Measurements from ENCODE around the gene TIPRL. TPM values are rescaled to one million over a fixed set of nuclear protein-coding genes. Genes with fewer than 3 reads are reported as not detected.

Gene TIPRL
- total and polyA plus RNA-seq, 7 experiments from 2014 or later, result 17.2 to 44.9 (median 23.5) TPM

- peak; percentile 95 for ATAC-seq
- Histone ChIP-seq H3K9me3 (ENCODE audit: control insufficient read depth in 2 of 3, low read length in 3 of 3) (no peaks in the 10 kb centered on the region), H3K27me3 (ENCODE audit: control insufficient read depth in 2 of 2, insufficient read depth in 2 of 2, low read length in 2 of 2) (no peaks in the 10 kb centered on the region), H3K27ac (ENCODE audit: low read depth, low read length) (no peak overlapping the region), H3K36me3 (ENCODE audit: control insufficient read depth in 2 of 3, insufficient read depth in 3 of 3, low read length in 3 of 3) (peaks cover 3 to 80% (median 9%) of the 10 kb centered on the region in 3 experiments), H3K4me1 (ENCODE audit: control insufficient read depth in 2 of 2, insufficient read depth in 2 of 2, low read length in 2 of 2) (peaks cover 9 to 11% of the 10 kb centered on the region in 2 donors), H3K4me3 (ENCODE audit: low read length) (no peak overlapping the region)
- peak overlapping the region in 4 of 9 donors; percentile 1 to 68 (median 34) for H3K27ac Mint-ChIP-seq
- CTCF ChIA-PET, result interaction anchor here (0.8 to 1.1 kb wide), 3 partner anchors 9 to 153 kb away, joined by 3 read pairs; no protein-coding TSS in a partner anchor
- H3K27me3 Mint-ChIP-seq, result no peaks in the 10 kb centered on the region
- H3K36me3 Mint-ChIP-seq, result peaks cover 20 to 73% (median 46%) of the 10 kb centered on the region in 5 donors
- peak overlapping the region in 1 of 10 donors; percentile 26 for H3K4me3 Mint-ChIP-seq
- intact Hi-C loops (cut with micrococcal nuclease), result loop anchor here (1.0 to 5.0 kb wide), 9 partner anchors 9 to 1113 kb away; partner anchors contain the start of genes ATP1B1 (in 1 of the 2), POU2F1 (in 1 of the 2) and SFT2D2 (in 1 of the 2)
- POLR2A ChIA-PET, result interaction anchor here (0.5 kb wide), 1 partner anchor 1113 kb away, joined by 3 read pairs; no protein-coding TSS in a partner anchor
- H3K9me3 Mint-ChIP-seq, result no peaks in the 10 kb centered on the region
- DNase-seq, result peak in 7 of 9 donors; percentile 17 to 38 (median 27)
- H3K4me1 Mint-ChIP-seq, result peaks cover 33 to 71% (median 61%) of the 10 kb centered on the region in 7 donors
Measured at GRCh38 chr1:168234846-168235547, 56.2 kb downstream of the TIPRL start.

DNA sequence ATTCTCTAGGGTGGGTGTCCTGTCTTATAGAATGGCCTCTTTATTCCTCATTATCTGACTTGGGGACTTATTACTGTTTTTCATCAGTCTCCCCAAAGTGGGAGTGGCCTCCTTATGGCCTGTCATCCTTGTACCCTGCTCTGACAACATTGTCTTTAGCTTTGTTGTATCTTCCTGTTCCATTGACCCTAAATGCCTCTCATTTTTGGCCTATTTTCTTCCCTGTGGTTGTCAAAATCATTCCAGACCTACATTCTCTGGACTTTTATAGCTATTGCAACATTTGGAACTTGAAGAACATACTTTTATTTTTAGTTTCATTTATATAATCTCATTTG is 56.8 kb downstream of the TIPRL start:
- H3K4me3 Mint-ChIP-seq, result no peak overlapping the region
- H3K4me1 Mint-ChIP-seq, result peaks cover 31 to 72% (median 61%) of the 10 kb centered on the region in 7 donors
- peaks cover 9 to 11% of the 10 kb centered on the region in 2 donors for H3K4me1 ChIP-seq (ENCODE audit: control insufficient read depth in 2 of 2, insufficient read depth in 2 of 2, low read length in 2 of 2)
- no peaks in the 10 kb centered on the region for H3K9me3 Mint-ChIP-seq
- H3K36me3 Mint-ChIP-seq, result peaks cover 20 to 79% (median 50%) of the 10 kb centered on the region in 5 donors
- H3K27ac Mint-ChIP-seq, result peak overlapping the region in 3 of 9 donors; percentile 1 to 68 (median 67)
- no peak for DNase-seq
- no peaks in the 10 kb centered on the region for H3K27me3 Mint-ChIP-seq
- H3K27me3 ChIP-seq (ENCODE audit: control insufficient read depth in 2 of 2, insufficient read depth in 2 of 2, low read length in 2 of 2), result no peaks in the 10 kb centered on the region
- intact Hi-C loops (cut with micrococcal nuclease), result loop anchor here (1.0 to 5.0 kb wide), 9 partner anchors 9 to 1113 kb away; partner anchors contain the start of genes ATP1B1 (in 1 of the 2), POU2F1 (in 1 of the 2) and SFT2D2 (in 1 of the 2)
- peak; percentile 15 for ATAC-seq
- POLR2A ChIA-PET, result no interaction called here
- CTCF ChIA-PET, result interaction anchor here (0.8 to 1.1 kb wide), 3 partner anchors 8 to 153 kb away, joined by 3 read pairs; no protein-coding TSS in a partner anchor
- H3K27ac ChIP-seq (ENCODE audit: low read depth, low read length), result no peak overlapping the region
- H3K4me3 ChIP-seq (ENCODE audit: low read length), result no peak overlapping the region
- peaks cover 3 to 82% (median 9%) of the 10 kb centered on the region in 3 experiments for H3K36me3 ChIP-seq (ENCODE audit: control insufficient read depth in 2 of 3, insufficient read depth in 3 of 3, low read length in 3 of 3)
- H3K9me3 ChIP-seq (ENCODE audit: control insufficient read depth in 2 of 3, low read length in 3 of 3), result no peaks in the 10 kb centered on the region

DNA sequence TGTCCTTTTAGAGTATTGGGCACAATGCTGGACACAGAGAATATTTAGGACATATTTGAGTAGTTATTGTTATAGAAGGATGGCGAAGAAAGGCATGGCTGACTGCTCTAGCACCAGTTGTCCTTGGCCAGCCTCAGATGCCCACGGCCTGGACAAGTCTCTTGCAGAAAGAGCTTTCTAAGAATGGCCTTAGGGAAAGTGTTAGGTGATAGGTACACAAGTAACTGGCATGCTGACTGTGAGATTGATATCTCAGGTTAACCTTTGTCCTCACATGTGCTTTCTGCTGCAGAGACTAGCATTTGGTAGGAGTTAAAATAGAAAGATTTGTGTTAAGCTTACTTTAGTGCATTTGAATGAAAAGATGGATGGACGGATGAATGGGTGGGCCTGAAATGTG is 57.2 kb downstream of the TIPRL start:
- peak overlapping the region in 4 of 9 donors; percentile 41 to 68 (median 41) for H3K27ac Mint-ChIP-seq
- ATAC-seq (no peak), DNase-seq (no peak)
- H3K4me3 Mint-ChIP-seq, result peak overlapping the region in 1 of 10 donors; percentile 57
- Histone ChIP-seq H3K27me3 (ENCODE audit: control insufficient read depth in 2 of 2, insufficient read depth in 2 of 2, low read length in 2 of 2) (no peaks in the 10 kb centered on the region), H3K9me3 (ENCODE audit: control insufficient read depth in 2 of 3, low read length in 3 of 3) (no peaks in the 10 kb centered on the region), H3K4me3 (ENCODE audit: low read length) (no peak overlapping the region), H3K27ac (ENCODE audit: low read depth, low read length) (no peak overlapping the region), H3K4me1 (ENCODE audit: control insufficient read depth in 2 of 2, insufficient read depth in 2 of 2, low read length in 2 of 2) (peaks cover 9 to 11% of the 10 kb centered on the region in 2 donors), H3K36me3 (ENCODE audit: control insufficient read depth in 2 of 3, insufficient read depth in 3 of 3, low read length in 3 of 3) (peaks cover 3 to 85% (median 9%) of the 10 kb centered on the region in 3 experiments)
- ChIA-PET POLR2A (no interaction called here), CTCF (interaction anchor here (0.8 to 1.1 kb wide), 2 partner anchors 17 to 153 kb away, joined by 3 read pairs; no protein-coding TSS in a partner anchor)
- intact Hi-C loops (cut with micrococcal nuclease), result loop anchor here (1.0 to 5.0 kb wide), 9 partner anchors 10 to 1112 kb away; partner anchors contain the start of genes ATP1B1 (in 1 of the 2), POU2F1 (in 1 of the 2) and SFT2D2 (in 1 of the 2)
- peaks cover 27 to 68% (median 57%) of the 10 kb centered on the region in 7 donors for H3K4me1 Mint-ChIP-seq
- no peaks in the 10 kb centered on the region for H3K27me3 Mint-ChIP-seq
- H3K9me3 Mint-ChIP-seq, result no peaks in the 10 kb centered on the region
- H3K36me3 Mint-ChIP-seq, result peaks cover 20 to 83% (median 50%) of the 10 kb centered on the region in 5 donors

- ChIA-PET CTCF (interaction anchor here (0.6 kb wide), 1 partner anchor 917 kb away, joined by 3 read pairs; no protein-coding TSS in a partner anchor), POLR2A (interaction anchor here (1.2 kb wide), 1 partner anchor 11 kb away, joined by 3 read pairs; no protein-coding TSS in a partner anchor)
- peaks cover 5 to 85% (median 10%) of the 10 kb centered on the region in 3 experiments for H3K36me3 ChIP-seq (ENCODE audit: control insufficient read depth in 2 of 3, insufficient read depth in 3 of 3, low read length in 3 of 3)
- Mint-ChIP-seq H3K27me3 (no peaks in the 10 kb centered on the region), H3K36me3 (peaks cover 21 to 83% (median 55%) of the 10 kb centered on the region in 5 donors), H3K4me1 (peaks cover 24 to 61% (median 47%) of the 10 kb centered on the region in 7 donors), H3K4me3 (peak overlapping the region in 1 of 10 donors; percentile 33), H3K9me3 (no peaks in the 10 kb centered on the region), H3K27ac (peak overlapping the region in 3 of 9 donors; percentile 9 to 75 (median 43))
- ATAC-seq (no peak), DNase-seq (peak in 1 of 9 donors; percentile 49)
- H3K4me3 ChIP-seq (ENCODE audit: low read length), result no peak overlapping the region
- intact Hi-C loops (cut with micrococcal nuclease), result loop anchor here (1.0 to 5.0 kb wide), 7 partner anchors 50 to 1015 kb away; partner anchors contain the start of genes ATP1B1 (in 1 of the 2) and POU2F1 (in 1 of the 2)
- H3K9me3 ChIP-seq (ENCODE audit: control insufficient read depth in 2 of 3, low read length in 3 of 3), result no peaks in the 10 kb centered on the region
- H3K27me3 ChIP-seq (ENCODE audit: control insufficient read depth in 2 of 2, insufficient read depth in 2 of 2, low read length in 2 of 2), result no peaks in the 10 kb centered on the region
- H3K4me1 ChIP-seq (ENCODE audit: control insufficient read depth in 2 of 2, insufficient read depth in 2 of 2, low read length in 2 of 2), result peaks cover 9 to 11% of the 10 kb centered on the region in 2 donors
- H3K27ac ChIP-seq (ENCODE audit: low read depth, low read length), result no peak overlapping the region
Measured at GRCh38 chr1:168236836-168237611, 58.3 kb downstream of the TIPRL start.

GRCh38 chr1:168243198-168243597 is 64.4 kb downstream of the TIPRL start:
- H3K4me3 ChIP-seq (ENCODE audit: low read length), result no peak overlapping the region

More at GRCh38 chr1:168243198-168243597, 64.4 kb downstream of the TIPRL start:
- no peaks in the 10 kb centered on the region for H3K9me3 ChIP-seq (ENCODE audit: control insufficient read depth in 2 of 3, low read length in 3 of 3)
- ChIA-PET POLR2A (no interaction called here), CTCF (interaction anchor here (1.1 kb wide), 1 partner anchor 8 kb away, joined by 3 read pairs; no protein-coding TSS in a partner anchor)
- ATAC-seq (no peak), DNase-seq (no peak)
- intact Hi-C loops (cut with micrococcal nuclease), result no loop called here
- no peak overlapping the region for H3K27ac ChIP-seq (ENCODE audit: low read depth, low read length)
- peaks cover 0 to 2% (median 0%) of the 10 kb centered on the region in 11 donors for H3K9me3 Mint-ChIP-seq
- peaks cover 10 to 43% (median 36%) of the 10 kb centered on the region in 7 donors for H3K4me1 Mint-ChIP-seq
- H3K4me3 Mint-ChIP-seq, result no peak overlapping the region
- no peaks in the 10 kb centered on the region for H3K27me3 ChIP-seq (ENCODE audit: control insufficient read depth in 2 of 2, insufficient read depth in 2 of 2, low read length in 2 of 2)
- H3K36me3 ChIP-seq (ENCODE audit: control insufficient read depth in 2 of 3, insufficient read depth in 3 of 3, low read length in 3 of 3), result peaks cover 6 to 80% (median 18%) of the 10 kb centered on the region in 3 experiments
- H3K36me3 Mint-ChIP-seq, result peaks cover 22 to 84% (median 68%) of the 10 kb centered on the region in 5 donors
- peak overlapping the region in 2 of 9 donors; percentile 20 to 55 for H3K27ac Mint-ChIP-seq
- no peaks in the 10 kb centered on the region for H3K27me3 Mint-ChIP-seq
- no peaks in the 10 kb centered on the region for H3K4me1 ChIP-seq (ENCODE audit: control insufficient read depth in 2 of 2, insufficient read depth in 2 of 2, low read length in 2 of 2)
